ENCODE data around the gene LGR6. TPM values are rescaled to one million over a fixed set of nuclear protein-coding genes. Genes with fewer than 3 reads are reported as not detected.
A peak's percentile ranks its signal among the peaks of the same experiment; 100 is the strongest.

The LGR6 gene
- total and polyA plus RNA-seq, 2 experiments from 2014 or later = 0.66 to 0.89 TPM

GRCh38 chr1:202216691-202217090 lies 23.1 kb downstream of the LGR6 start (continued):
- TF ChIP-seq, protein P1, sequence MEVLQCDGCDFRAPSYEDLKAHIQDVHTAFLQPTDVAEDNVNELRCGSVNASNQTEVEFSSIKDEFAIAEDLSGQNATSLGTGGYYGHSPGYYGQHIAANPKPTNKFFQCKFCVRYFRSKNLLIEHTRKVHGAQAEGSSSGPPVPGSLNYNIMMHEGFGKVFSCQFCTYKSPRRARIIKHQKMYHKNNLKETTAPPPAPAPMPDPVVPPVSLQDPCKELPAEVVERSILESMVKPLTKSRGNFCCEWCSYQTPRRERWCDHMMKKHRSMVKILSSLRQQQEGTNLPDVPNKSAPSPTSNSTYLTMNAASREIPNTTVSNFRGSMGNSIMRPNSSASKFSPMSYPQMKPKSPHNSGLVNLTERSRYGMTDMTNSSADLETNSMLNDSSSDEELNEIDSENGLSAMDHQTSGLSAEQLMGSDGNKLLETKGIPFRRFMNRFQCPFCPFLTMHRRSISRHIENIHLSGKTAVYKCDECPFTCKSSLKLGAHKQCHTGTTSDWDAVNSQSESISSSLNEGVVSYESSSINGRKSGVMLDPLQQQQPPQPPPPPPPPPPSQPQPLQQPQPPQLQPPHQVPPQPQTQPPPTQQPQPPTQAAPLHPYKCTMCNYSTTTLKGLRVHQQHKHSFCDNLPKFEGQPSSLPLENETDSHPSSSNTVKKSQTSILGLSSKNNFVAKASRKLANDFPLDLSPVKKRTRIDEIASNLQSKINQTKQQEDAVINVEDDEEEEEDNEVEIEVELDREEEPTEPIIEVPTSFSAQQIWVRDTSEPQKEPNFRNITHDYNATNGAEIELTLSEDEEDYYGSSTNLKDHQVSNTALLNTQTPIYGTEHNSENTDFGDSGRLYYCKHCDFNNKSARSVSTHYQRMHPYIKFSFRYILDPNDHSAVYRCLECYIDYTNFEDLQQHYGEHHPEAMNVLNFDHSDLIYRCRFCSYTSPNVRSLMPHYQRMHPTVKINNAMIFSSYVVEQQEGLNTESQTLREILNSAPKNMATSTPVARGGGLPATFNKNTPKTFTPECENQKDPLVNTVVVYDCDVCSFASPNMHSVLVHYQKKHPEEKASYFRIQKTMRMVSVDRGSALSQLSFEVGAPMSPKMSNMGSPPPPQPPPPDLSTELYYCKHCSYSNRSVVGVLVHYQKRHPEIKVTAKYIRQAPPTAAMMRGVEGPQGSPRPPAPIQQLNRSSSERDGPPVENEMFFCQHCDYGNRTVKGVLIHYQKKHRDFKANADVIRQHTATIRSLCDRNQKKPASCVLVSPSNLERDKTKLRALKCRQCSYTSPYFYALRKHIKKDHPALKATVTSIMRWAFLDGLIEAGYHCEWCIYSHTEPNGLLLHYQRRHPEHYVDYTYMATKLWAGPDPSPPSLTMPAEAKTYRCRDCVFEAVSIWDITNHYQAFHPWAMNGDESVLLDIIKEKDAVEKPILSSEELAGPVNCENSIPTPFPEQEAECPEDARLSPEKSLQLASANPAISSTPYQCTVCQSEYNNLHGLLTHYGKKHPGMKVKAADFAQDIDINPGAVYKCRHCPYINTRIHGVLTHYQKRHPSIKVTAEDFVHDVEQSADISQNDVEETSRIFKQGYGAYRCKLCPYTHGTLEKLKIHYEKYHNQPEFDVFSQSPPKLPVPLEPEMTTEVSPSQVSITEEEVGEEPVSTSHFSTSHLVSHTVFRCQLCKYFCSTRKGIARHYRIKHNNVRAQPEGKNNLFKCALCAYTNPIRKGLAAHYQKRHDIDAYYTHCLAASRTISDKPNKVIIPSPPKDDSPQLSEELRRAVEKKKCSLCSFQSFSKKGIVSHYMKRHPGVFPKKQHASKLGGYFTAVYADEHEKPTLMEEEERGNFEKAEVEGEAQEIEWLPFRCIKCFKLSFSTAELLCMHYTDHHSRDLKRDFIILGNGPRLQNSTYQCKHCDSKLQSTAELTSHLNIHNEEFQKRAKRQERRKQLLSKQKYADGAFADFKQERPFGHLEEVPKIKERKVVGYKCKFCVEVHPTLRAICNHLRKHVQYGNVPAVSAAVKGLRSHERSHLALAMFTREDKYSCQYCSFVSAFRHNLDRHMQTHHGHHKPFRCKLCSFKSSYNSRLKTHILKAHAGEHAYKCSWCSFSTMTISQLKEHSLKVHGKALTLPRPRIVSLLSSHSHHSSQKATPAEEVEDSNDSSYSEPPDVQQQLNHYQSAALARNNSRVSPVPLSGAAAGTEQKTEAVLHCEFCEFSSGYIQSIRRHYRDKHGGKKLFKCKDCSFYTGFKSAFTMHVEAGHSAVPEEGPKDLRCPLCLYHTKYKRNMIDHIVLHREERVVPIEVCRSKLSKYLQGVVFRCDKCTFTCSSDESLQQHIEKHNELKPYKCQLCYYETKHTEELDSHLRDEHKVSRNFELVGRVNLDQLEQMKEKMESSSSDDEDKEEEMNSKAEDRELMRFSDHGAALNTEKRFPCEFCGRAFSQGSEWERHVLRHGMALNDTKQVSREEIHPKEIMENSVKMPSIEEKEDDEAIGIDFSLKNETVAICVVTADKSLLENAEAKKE (CRISPR knock-in tag; IDR thresholded peaks at IDR 0.05) = no peak
- TF ChIP-seq NANOG (IDR thresholded peaks at IDR 0.05; ENCODE audit: borderline replicate concordance) (no peak), ZNF331 (CRISPR knock-in tag; IDR thresholded peaks at IDR 0.05; ENCODE audit: low read depth) (no peak)

DNA sequence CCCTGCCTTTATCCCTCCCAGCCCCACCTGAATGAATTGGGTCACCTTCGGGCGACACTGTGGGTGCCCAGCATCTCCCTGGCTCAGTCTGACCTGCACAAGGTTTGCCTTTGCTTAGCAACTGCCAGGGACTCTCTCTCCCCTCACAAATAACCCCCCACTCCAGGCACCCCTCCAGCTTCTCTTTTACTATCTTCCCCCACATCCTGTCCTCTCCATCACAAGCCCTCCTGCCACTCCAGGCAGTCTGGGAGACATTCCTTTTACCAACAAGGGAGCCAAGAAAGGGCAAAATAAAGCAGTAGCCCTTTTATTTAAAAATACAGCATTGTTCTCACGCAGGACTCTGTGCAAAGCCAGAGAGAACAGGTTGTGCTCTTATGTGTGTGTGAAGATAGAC lies 23.9 kb downstream of the LGR6 start:
- Mint-ChIP-seq H3K4me1 (peaks cover 37% of the 10 kb centered on the region), H3K27ac (no peak overlapping the region), H3K27me3 (ENCODE audit: insufficient read depth, low read depth, poor library complexity) (peaks cover 20% of the 10 kb centered on the region), H3K36me3 (ENCODE audit: low read depth) (no peaks in the 10 kb centered on the region), H3K9me3 (no peaks in the 10 kb centered on the region), H3K4me3 (no peak overlapping the region)
- Histone ChIP-seq H3K79me2 (replicated peaks; ENCODE audit: insufficient read depth) (no peaks in the 10 kb centered on the region), H3K4me3 (no peak overlapping the region), H3K27me3 (ENCODE audit: insufficient read depth) (peaks cover 5% of the 10 kb centered on the region), H3K4me1 (ENCODE audit: insufficient read depth) (peaks cover 6% of the 10 kb centered on the region), H3K9me2 (ENCODE audit: insufficient read depth) (no peaks in the 10 kb centered on the region), H4K20me1 (replicated peaks; ENCODE audit: insufficient read depth) (no peaks in the 10 kb centered on the region), H3K4me2 (no peak overlapping the region), H2AFZ (peak overlapping the region; percentile 65; the same call in 1 of the 2 replicates), H3K36me3 (ENCODE audit: insufficient read depth) (no peaks in the 10 kb centered on the region), H3F3A (replicated peaks; ENCODE audit: low read depth) (no peaks in the 10 kb centered on the region), H3K27ac (ENCODE audit: low read depth) (no peak overlapping the region)
- DNase-seq (ENCODE audit: low spot score) = no peak
- no peak for ATAC-seq
- TF ChIP-seq, protein P2, sequence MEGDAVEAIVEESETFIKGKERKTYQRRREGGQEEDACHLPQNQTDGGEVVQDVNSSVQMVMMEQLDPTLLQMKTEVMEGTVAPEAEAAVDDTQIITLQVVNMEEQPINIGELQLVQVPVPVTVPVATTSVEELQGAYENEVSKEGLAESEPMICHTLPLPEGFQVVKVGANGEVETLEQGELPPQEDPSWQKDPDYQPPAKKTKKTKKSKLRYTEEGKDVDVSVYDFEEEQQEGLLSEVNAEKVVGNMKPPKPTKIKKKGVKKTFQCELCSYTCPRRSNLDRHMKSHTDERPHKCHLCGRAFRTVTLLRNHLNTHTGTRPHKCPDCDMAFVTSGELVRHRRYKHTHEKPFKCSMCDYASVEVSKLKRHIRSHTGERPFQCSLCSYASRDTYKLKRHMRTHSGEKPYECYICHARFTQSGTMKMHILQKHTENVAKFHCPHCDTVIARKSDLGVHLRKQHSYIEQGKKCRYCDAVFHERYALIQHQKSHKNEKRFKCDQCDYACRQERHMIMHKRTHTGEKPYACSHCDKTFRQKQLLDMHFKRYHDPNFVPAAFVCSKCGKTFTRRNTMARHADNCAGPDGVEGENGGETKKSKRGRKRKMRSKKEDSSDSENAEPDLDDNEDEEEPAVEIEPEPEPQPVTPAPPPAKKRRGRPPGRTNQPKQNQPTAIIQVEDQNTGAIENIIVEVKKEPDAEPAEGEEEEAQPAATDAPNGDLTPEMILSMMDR (conservative IDR thresholded peaks at IDR 0.05; ENCODE audit: low read depth in 2 of 2) = no peak
- TF ChIP-seq EZH2phosphoT487 (IDR thresholded peaks at IDR 0.05; ENCODE audit: unreplicated experiment) (no peak), POLR2AphosphoS5 (IDR thresholded peaks at IDR 0.05; ENCODE audit: low read depth) (no peak)

Measured in GM23338 (cell line).